HepG2 (cell line): ENCODE measurements around the gene FOLR2. TPM values are rescaled to one million over a fixed set of nuclear protein-coding genes. Genes with fewer than 3 reads are reported as not detected.

ENCODE experiments used
- AGO2 ChIP-seq: fragments of 200-400 bp; formaldehyde crosslinking; optimal IDR thresholded peaks from 2 replicates; pipeline ENCODE3; 2017; ENCODE audit warnings: mild to moderate bottlenecking, low read depth, low read length, moderate library complexity
- ATF2 ChIP-seq: sonication (generic); formaldehyde crosslinking; IDR thresholded peaks from 2 replicates; pipeline ENCODE4 v1.4.0; 2020; ENCODE audit warnings: missing genetic modification reagents
- ETS1 ChIP-seq: sonication (generic); formaldehyde crosslinking; IDR thresholded peaks from 2 replicates; pipeline ENCODE4 v1.4.0; 2020; ENCODE audit warnings: missing genetic modification reagents
- FOXA3 ChIP-seq: IDR thresholded peaks from 2 replicates; pipeline ENCODE4 v1.6.1; 2016; ENCODE audit warnings: missing genetic modification reagents, missing compliant biosample characterization
- GATAD1 ChIP-seq: IDR thresholded peaks from 2 replicates; pipeline ENCODE4 v1.6.1; 2016; ENCODE audit warnings: missing genetic modification reagents, missing compliant biosample characterization
- IRF1 ChIP-seq: sonication (generic); formaldehyde crosslinking; IDR thresholded peaks from 2 replicates; pipeline ENCODE4 v1.4.0; 2020; ENCODE audit warnings: low read depth, mild to moderate bottlenecking, missing genetic modification reagents
- KDM2A ChIP-seq: sonication (generic); formaldehyde crosslinking; IDR thresholded peaks from 2 replicates; pipeline ENCODE4 v1.4.0; 2020; ENCODE audit warnings: low read depth, missing genetic modification reagents, borderline replicate concordance
- KDM4B ChIP-seq: sonication (generic); formaldehyde crosslinking; IDR thresholded peaks from 2 replicates; pipeline ENCODE4 v1.4.0; 2020; ENCODE audit warnings: missing genetic modification reagents
- PAWR ChIP-seq: sonication (generic); formaldehyde crosslinking; IDR thresholded peaks from 2 replicates; pipeline ENCODE4 v1.4.0; 2020; ENCODE audit warnings: missing genetic modification reagents, mild to moderate bottlenecking, borderline replicate concordance
- PCBP2 ChIP-seq: fragments of 200-400 bp; formaldehyde crosslinking; optimal IDR thresholded peaks from 2 replicates; pipeline ENCODE3; 2018; ENCODE audit warnings: low read length, low read depth; ENCODE audit not compliant: poor library complexity, severe bottlenecking
- PRDM15 ChIP-seq: sonication (generic); formaldehyde crosslinking; IDR thresholded peaks from 2 replicates; pipeline ENCODE4 v1.4.0; 2020; ENCODE audit warnings: missing genetic modification reagents
- RXRB ChIP-seq: IDR thresholded peaks from 2 replicates; pipeline ENCODE4 v1.6.1; 2016; ENCODE audit warnings: borderline replicate concordance, missing genetic modification reagents, missing compliant biosample characterization
- SP140L ChIP-seq: sonication (generic); formaldehyde crosslinking; IDR thresholded peaks from 2 replicates; pipeline ENCODE4 v1.4.0; 2020; ENCODE audit warnings: missing genetic modification reagents, borderline replicate concordance
- TARDBP ChIP-seq: sonication (generic); formaldehyde crosslinking; IDR thresholded peaks from 2 replicates; pipeline ENCODE4 v1.8.0; 2022; ENCODE audit warnings: mild to moderate bottlenecking, missing genetic modification reagents
- ZFP36L2 ChIP-seq: sonication (generic); formaldehyde crosslinking; IDR thresholded peaks from 2 replicates; pipeline ENCODE4 v1.4.0; 2020; ENCODE audit warnings: missing genetic modification reagents
- ZFY ChIP-seq: sonication (generic); formaldehyde crosslinking; IDR thresholded peaks from 2 replicates; pipeline ENCODE4 v1.4.0; 2020; ENCODE audit warnings: missing genetic modification reagents
- ZNF276 ChIP-seq: sonication (generic); formaldehyde crosslinking; IDR thresholded peaks from 2 replicates; pipeline ENCODE4 v1.4.0; 2020; ENCODE audit warnings: mild to moderate bottlenecking, low read depth, missing genetic modification reagents
- ZNF331 ChIP-seq: sonication (generic); formaldehyde crosslinking; IDR thresholded peaks from 2 replicates; pipeline ENCODE4 v1.4.0; 2020; ENCODE audit warnings: missing genetic modification reagents
- ZNF558 ChIP-seq: sonication (generic); formaldehyde crosslinking; IDR thresholded peaks from 2 replicates; pipeline ENCODE4 v1.9.0; 2022; ENCODE audit warnings: mild to moderate bottlenecking, missing genetic modification reagents, borderline replicate concordance
- ZNF597 ChIP-seq: sonication (generic); formaldehyde crosslinking; IDR thresholded peaks from 2 replicates; pipeline ENCODE4 v1.5.0; 2020; ENCODE audit warnings: missing genetic modification reagents
- ZNF652 ChIP-seq: IDR thresholded peaks from 2 replicates; pipeline ENCODE4 v1.6.1; 2016; ENCODE audit warnings: low read depth, borderline replicate concordance
- polyA plus RNA-seq, 8 experiments: library from polyadenylated mRNA; depleted of rRNA in 3 of 8; stranded (reverse) in 7 of 8; unstranded in 1 of 8; fragments of >200 nt; fragmentation: Illumina TruSeq in 4 of 8; extraction: Trizol in 4 of 8; gene quantifications; 2 replicates each; pipeline versions ENCODE4 v1.2.1 to v1.2.3, GENCODE V29; 2011 to 2016; ENCODE audit warnings: low read depth in 4 of 8, missing spikeins in 1 of 8, mixed read lengths in 1 of 8; ENCODE audit not compliant: insufficient read depth in 1 of 8
- total RNA-seq, 5 experiments: library from RNA; depleted of rRNA; stranded (reverse); fragments of >200 nt; fragmentation: Illumina TruSeq; extraction: Trizol; gene quantifications; 2 replicates each; pipeline ENCODE4 v1.2.3, GENCODE V29; 2016; ENCODE audit warnings: low read depth in 1 of 5

Gene FOLR2
- total and polyA plus RNA-seq, 2 of the 13 experiments (the other 11 are each of a cell fraction or from before 2014, with no cell fraction given), result 0.09 TPM; not detected in 1

GRCh38 chr11:72239313-72239848 lies 22.8 kb downstream of the FOLR2 start (continued):
- TF ChIP-seq PRDM15 (no peak), ATF2 (CRISPR knock-in tag) (no peak), RXRB (no peak), AGO2 (peak; percentile 86), KDM2A (CRISPR knock-in tag) (peak; percentile 88), ZNF652 (CRISPR knock-in tag) (no peak), ZNF331 (CRISPR knock-in tag) (no peak), PAWR (CRISPR knock-in tag) (no peak), ZNF597 (no peak), SP140L (CRISPR knock-in tag) (no peak), IRF1 (CRISPR knock-in tag) (no peak), ZFP36L2 (CRISPR knock-in tag) (no peak), PCBP2 (no peak), ETS1 (CRISPR knock-in tag) (no peak), ZNF276 (CRISPR knock-in tag) (no peak), GATAD1 (no peak), ZNF558 (CRISPR knock-in tag) (no peak), ZFY (no peak), KDM4B (CRISPR knock-in tag) (no peak), TARDBP (CRISPR knock-in tag) (no peak), FOXA3 (CRISPR knock-in tag) (no peak)
